HepG2 (cell line): Measurements from ENCODE around the gene SURF6. TPM values are rescaled to one million over a fixed set of nuclear protein-coding genes. Genes with fewer than 3 reads are reported as not detected.
"Not testable (repeated sequence)": the region's sequence is repeated elsewhere in the genome, so short reads cannot be mapped to it uniquely, and the experiment has no call there.

Source experiments
- ATAC-seq: fragments of 200-7000 bp; cut with Tn5 transposase; 3 replicates; pipeline ENCODE4 v1.9.1; 2020; ENCODE audit warnings: mild to moderate bottlenecking, moderate library complexity
- BruUV-seq: library from RNA; stranded (reverse); fragments of 400-500 nt; replicated peaks from 2 replicates; lab custom pipeline; 2021; lab: Mats Ljungman, UMichigan
- CTCF ChIA-PET: fragments of 300-600 bp; formaldehyde crosslinking; extraction: SDS; loops from one replicate; lab custom pipeline; 2021; ENCODE audit warnings: low total read pairs, inconsistent platforms, low intra/inter-chr PET ratio; lab: Yijun Ruan, JAX
- POLR2A ChIA-PET: fragments of 350-600 bp; sonication (Branson Sonifier 250); formaldehyde crosslinking; loops from one replicate; lab custom pipeline; 2020; ENCODE audit warnings: antibody characterized with exemption, inconsistent platforms; lab: Yijun Ruan, JAX
- DNase-seq: peaks from one replicate; pipeline ENCODE4 v3.0.0-alpha.2; 2015; ENCODE audit warnings: low spot score
- FAIRE-seq: peaks from 3 replicates; lab custom pipeline; 2011; peaks lifted over from hg19 to GRCh38; lab: Jason Lieb, UNC
- H2AFZ ChIP-seq: one replicate; pipeline ENCODE4 v1.6.1; 2011; ENCODE audit warnings: low read length, inconsistent platforms
- H3K27ac ChIP-seq: fragments of 300-600 bp; 3 replicates; pipeline ENCODE4 v1.8.0; 2011; ENCODE audit warnings: mixed run types, mild to moderate bottlenecking, mixed read lengths, low read length, inconsistent platforms; ENCODE audit not compliant: insufficient read depth; ENCODE audit errors: extremely low read length
- H3K27me3 ChIP-seq, 2 experiments: fragments of 200-600 bp in 1 of 2; 2 replicates in 1 of 2; 3 replicates in 1 of 2; pipeline versions ENCODE4 v1.6.0 to v1.8.0; 2011; ENCODE audit warnings: low read length in 2 of 2, mild to moderate bottlenecking in 2 of 2, moderate library complexity in 2 of 2, inconsistent platforms in 1 of 2; ENCODE audit not compliant: insufficient read depth in 2 of 2, control insufficient read depth in 1 of 2
- H3K36me3 ChIP-seq, 2 experiments: fragments of 200-600 bp in 1 of 2; replicated peaks in 1 of 2; 2 replicates in 1 of 2; 3 replicates in 1 of 2; pipeline versions ENCODE4 v1.5.1 to v1.8.0; 2011; ENCODE audit warnings: low read length in 2 of 2, inconsistent platforms in 1 of 2; ENCODE audit not compliant: insufficient read depth in 2 of 2, control insufficient read depth in 1 of 2
- H3K4me1 ChIP-seq: 2 replicates; pipeline ENCODE4 v1.5.1; 2012; ENCODE audit warnings: low read length, inconsistent platforms; ENCODE audit not compliant: insufficient read depth
- H3K4me2 ChIP-seq: 2 replicates; pipeline ENCODE4 v1.6.0; 2011; ENCODE audit warnings: low read depth, low read length, inconsistent platforms
- H3K4me3 ChIP-seq, 3 experiments: fragments of 200-600 bp in 1 of 3; sonication (generic), shearing (Covaris generic) in 1 of 3; replicated peaks in 1 of 3; 2 replicates each; pipeline ENCODE4 v1.5.1; 2011 to 2016; ENCODE audit warnings: low read length in 3 of 3, inconsistent platforms in 2 of 3, low read depth in 2 of 3, mild to moderate bottlenecking in 2 of 3, control low read depth in 1 of 3, mixed read lengths in 1 of 3; ENCODE audit not compliant: insufficient read depth in 1 of 3
- H3K79me2 ChIP-seq: one replicate; pipeline ENCODE4 v1.6.1; 2011; ENCODE audit warnings: low read length, inconsistent platforms; ENCODE audit not compliant: insufficient read depth
- H3K9ac ChIP-seq: 2 replicates; pipeline ENCODE4 v1.6.0; 2011; ENCODE audit warnings: mild to moderate bottlenecking, low read depth, low read length, inconsistent platforms; ENCODE audit not compliant: insufficient read depth
- H3K9me3 ChIP-seq: 2 replicates; pipeline ENCODE4 v1.5.1; 2012; ENCODE audit warnings: mild to moderate bottlenecking, low read length
- H4K20me1 ChIP-seq: 2 replicates; pipeline ENCODE4 v1.6.0; 2011; ENCODE audit warnings: inconsistent platforms, mild to moderate bottlenecking, low read length, moderate library complexity; ENCODE audit not compliant: insufficient read depth
- ADNP ChIP-seq: sonication (generic); formaldehyde crosslinking; IDR thresholded peaks from 2 replicates; pipeline ENCODE4 v1.4.0; 2020; ENCODE audit warnings: missing genetic modification reagents
- HOXD1 ChIP-seq: sonication (generic); formaldehyde crosslinking; IDR thresholded peaks from 2 replicates; pipeline ENCODE4 v1.5.0; 2020; ENCODE audit warnings: missing genetic modification reagents
- NCOA1 ChIP-seq: sonication (generic); formaldehyde crosslinking; IDR thresholded peaks from 2 replicates; pipeline ENCODE4 v1.9.0; 2021; ENCODE audit warnings: missing genetic modification reagents
- SMYD3 ChIP-seq: sonication (generic); formaldehyde crosslinking; IDR thresholded peaks from 2 replicates; pipeline ENCODE4 v1.8.1; 2023; ENCODE audit warnings: mild to moderate bottlenecking, missing genetic modification reagents
- ZNF749 ChIP-seq: sonication (generic); formaldehyde crosslinking; IDR thresholded peaks from 2 replicates; pipeline ENCODE4 v1.8.0; 2022; ENCODE audit warnings: mild to moderate bottlenecking, missing genetic modification reagents, moderate library complexity, borderline replicate concordance
- ZNF780A ChIP-seq: sonication (generic); formaldehyde crosslinking; IDR thresholded peaks from 2 replicates; pipeline ENCODE4 v1.8.0; 2022; ENCODE audit warnings: mild to moderate bottlenecking, missing genetic modification reagents, moderate library complexity
- ZNF782 ChIP-seq: sonication (generic); formaldehyde crosslinking; IDR thresholded peaks from 2 replicates; pipeline ENCODE4 v1.4.0; 2020; ENCODE audit warnings: missing genetic modification reagents, mild to moderate bottlenecking, borderline replicate concordance
- whole genome bisulfite sequencing: methylation state at CpG from one replicate; pipeline ENCODE4 v1.1.6; 2017; ENCODE audit warnings: low lambda C conversion rate; 5-methylcytosine and 5-hydroxymethylcytosine counted together
- in situ Hi-C: cut with HindIII; loops from 2 replicates; pipeline ENCODE4 v1.10.0; 2017; ENCODE audit warnings: low pct_unique_long_range_greater_than_20kb; ENCODE audit not compliant: extremely low pct_ligation_motif_present
- intact Hi-C: fragments of 100-400 bp; cut with micrococcal nuclease; formaldehyde crosslinking; loops from one replicate; pipeline ENCODE4 v1.10.0; 2022; ENCODE audit not compliant: unreplicated experiment
- polyA plus RNA-seq, 8 experiments: library from polyadenylated mRNA; depleted of rRNA in 3 of 8; stranded (reverse) in 7 of 8; unstranded in 1 of 8; fragments of >200 nt; fragmentation: Illumina TruSeq in 4 of 8; extraction: Trizol in 4 of 8; gene quantifications; 2 replicates each; pipeline versions ENCODE4 v1.2.1 to v1.2.3, GENCODE V29; 2011 to 2016; ENCODE audit warnings: low read depth in 4 of 8, missing spikeins in 1 of 8, mixed read lengths in 1 of 8; ENCODE audit not compliant: insufficient read depth in 1 of 8
- total RNA-seq, 5 experiments: library from RNA; depleted of rRNA; stranded (reverse); fragments of >200 nt; fragmentation: Illumina TruSeq; extraction: Trizol; gene quantifications; 2 replicates each; pipeline ENCODE4 v1.2.3, GENCODE V29; 2016; ENCODE audit warnings: low read depth in 1 of 5
- TF ChIP-seq, protein P1 (sequence below): sonication (generic); formaldehyde crosslinking; IDR thresholded peaks from 2 replicates; pipeline ENCODE4 v1.4.0; 2020; ENCODE audit warnings: missing genetic modification reagents, borderline replicate concordance
- TF ChIP-seq, protein P2 (sequence below): IDR thresholded peaks from 2 replicates; pipeline ENCODE4 v1.6.1; 2016; ENCODE audit warnings: missing biosample characterization, missing genetic modification reagents, low read depth
- TF ChIP-seq, protein P3 (sequence below): sonication (generic); formaldehyde crosslinking; IDR thresholded peaks from 2 replicates; pipeline ENCODE4 v1.4.0; 2020; ENCODE audit warnings: missing genetic modification reagents
- TF ChIP-seq, protein P4 (sequence below): sonication (generic); formaldehyde crosslinking; IDR thresholded peaks from 2 replicates; pipeline ENCODE4 v1.5.0; 2020; ENCODE audit warnings: missing genetic modification reagents, mild to moderate bottlenecking, borderline replicate concordance

Gene SURF6
- total and polyA plus RNA-seq, 2 of the 13 experiments (the other 11 are each of a cell fraction or from before 2014, with no cell fraction given) = 5.9 to 14.7 TPM

DNA sequence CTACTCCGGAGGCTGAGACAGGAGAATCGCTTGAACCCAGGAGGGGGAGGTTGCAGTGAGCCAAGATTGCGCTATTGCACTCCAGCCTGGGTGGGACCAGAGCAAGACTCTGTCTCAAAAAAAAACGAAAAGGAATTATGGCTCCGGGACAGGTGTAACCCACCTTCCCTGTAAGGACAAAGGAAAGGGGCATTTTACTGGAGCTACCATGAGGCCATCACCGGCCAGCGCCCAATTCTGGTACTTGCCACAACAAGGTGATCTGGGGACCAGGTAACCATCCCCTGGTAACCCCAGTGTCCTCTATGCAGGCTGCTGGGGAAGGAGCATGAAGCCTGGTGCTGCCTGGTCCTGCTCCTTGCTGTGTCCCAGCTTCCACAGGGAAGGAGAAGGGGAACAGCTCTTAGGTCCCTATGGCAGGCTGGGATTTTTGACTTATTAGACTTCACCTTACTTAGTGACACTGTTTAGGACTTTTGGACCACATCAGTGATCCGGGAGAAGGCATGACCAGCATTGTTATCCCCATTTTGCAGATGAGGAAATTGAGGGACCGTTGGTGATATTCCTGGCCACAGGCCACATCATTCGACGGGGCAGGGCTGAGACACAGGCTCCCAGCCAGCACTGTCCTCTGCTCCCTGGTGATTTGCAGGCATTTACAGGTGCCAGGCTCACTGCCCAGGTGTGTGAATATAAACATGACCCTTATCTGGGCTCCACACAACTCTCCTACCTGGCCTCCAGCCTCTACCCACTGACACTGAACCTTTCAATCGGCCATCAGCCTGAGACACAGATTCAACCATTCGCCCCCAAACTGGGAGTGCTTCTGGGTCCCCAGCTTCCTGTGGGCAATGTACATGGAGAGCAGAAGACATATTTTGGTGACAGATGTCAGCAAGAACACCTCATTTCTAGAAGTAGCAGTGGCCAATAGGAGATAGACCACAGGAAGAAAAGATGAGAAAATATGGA, 34.4 kb downstream of the SURF6 start (continued):
- TF ChIP-seq, protein P1, sequence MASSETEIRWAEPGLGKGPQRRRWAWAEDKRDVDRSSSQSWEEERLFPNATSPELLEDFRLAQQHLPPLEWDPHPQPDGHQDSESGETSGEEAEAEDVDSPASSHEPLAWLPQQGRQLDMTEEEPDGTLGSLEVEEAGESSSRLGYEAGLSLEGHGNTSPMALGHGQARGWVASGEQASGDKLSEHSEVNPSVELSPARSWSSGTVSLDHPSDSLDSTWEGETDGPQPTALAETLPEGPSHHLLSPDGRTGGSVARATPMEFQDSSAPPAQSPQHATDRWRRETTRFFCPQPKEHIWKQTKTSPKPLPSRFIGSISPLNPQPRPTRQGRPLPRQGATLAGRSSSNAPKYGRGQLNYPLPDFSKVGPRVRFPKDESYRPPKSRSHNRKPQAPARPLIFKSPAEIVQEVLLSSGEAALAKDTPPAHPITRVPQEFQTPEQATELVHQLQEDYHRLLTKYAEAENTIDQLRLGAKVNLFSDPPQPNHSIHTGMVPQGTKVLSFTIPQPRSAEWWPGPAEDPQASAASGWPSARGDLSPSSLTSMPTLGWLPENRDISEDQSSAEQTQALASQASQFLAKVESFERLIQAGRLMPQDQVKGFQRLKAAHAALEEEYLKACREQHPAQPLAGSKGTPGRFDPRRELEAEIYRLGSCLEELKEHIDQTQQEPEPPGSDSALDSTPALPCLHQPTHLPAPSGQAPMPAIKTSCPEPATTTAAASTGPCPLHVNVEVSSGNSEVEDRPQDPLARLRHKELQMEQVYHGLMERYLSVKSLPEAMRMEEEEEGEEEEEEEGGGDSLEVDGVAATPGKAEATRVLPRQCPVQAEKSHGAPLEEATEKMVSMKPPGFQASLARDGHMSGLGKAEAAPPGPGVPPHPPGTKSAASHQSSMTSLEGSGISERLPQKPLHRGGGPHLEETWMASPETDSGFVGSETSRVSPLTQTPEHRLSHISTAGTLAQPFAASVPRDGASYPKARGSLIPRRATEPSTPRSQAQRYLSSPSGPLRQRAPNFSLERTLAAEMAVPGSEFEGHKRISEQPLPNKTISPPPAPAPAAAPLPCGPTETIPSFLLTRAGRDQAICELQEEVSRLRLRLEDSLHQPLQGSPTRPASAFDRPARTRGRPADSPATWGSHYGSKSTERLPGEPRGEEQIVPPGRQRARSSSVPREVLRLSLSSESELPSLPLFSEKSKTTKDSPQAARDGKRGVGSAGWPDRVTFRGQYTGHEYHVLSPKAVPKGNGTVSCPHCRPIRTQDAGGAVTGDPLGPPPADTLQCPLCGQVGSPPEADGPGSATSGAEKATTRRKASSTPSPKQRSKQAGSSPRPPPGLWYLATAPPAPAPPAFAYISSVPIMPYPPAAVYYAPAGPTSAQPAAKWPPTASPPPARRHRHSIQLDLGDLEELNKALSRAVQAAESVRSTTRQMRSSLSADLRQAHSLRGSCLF = no peak
- TF ChIP-seq ZNF749 (no peak), SMYD3 (CRISPR knock-in tag) (no peak), ADNP (CRISPR knock-in tag) (no peak), ZNF782 (no peak), HOXD1 (CRISPR knock-in tag) (no peak), NCOA1 (no peak), ZNF780A (CRISPR knock-in tag) (no peak)
- TF ChIP-seq, protein P2, sequence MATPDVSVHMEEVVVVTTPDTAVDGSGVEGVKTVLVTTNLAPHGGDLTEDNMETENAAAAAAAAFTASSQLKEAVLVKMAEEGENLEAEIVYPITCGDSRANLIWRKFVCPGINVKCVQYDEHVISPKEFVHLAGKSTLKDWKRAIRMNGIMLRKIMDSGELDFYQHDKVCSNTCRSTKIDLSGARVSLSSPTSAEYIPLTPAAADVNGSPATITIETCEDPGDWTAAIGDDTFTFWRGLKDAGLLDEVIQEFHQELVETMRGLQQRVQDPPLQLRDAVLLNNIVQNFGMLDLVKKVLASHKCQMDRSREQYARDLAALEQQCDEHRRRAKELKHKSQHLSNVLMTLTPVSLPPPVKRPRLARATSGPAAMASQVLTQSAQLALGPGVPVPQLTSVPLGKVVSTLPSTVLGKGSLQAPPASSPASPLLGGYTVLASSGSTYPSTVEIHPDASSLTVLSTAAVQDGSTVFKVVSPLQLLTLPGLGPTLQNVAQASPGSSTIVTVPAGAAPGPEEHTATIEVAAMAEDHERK (CRISPR knock-in tag) = no peak
- TF ChIP-seq, protein P3, sequence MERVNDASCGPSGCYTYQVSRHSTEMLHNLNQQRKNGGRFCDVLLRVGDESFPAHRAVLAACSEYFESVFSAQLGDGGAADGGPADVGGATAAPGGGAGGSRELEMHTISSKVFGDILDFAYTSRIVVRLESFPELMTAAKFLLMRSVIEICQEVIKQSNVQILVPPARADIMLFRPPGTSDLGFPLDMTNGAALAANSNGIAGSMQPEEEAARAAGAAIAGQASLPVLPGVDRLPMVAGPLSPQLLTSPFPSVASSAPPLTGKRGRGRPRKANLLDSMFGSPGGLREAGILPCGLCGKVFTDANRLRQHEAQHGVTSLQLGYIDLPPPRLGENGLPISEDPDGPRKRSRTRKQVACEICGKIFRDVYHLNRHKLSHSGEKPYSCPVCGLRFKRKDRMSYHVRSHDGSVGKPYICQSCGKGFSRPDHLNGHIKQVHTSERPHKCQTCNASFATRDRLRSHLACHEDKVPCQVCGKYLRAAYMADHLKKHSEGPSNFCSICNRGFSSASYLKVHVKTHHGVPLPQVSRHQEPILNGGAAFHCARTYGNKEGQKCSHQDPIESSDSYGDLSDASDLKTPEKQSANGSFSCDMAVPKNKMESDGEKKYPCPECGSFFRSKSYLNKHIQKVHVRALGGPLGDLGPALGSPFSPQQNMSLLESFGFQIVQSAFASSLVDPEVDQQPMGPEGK (CRISPR knock-in tag) = no peak
- TF ChIP-seq, protein P4, sequence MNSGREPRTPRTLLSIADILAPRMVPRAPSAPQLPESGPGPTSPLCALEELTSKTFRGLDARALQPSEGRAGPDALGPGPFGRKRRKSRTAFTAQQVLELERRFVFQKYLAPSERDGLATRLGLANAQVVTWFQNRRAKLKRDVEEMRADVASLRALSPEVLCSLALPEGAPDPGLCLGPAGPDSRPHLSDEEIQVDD (CRISPR knock-in tag) = no peak

GRCh38 chr9:133299996-133300395, 36.0 kb downstream of the SURF6 start:
- H4K20me1 ChIP-seq, H3K4me3 ChIP-seq, H3K79me2 ChIP-seq, intact Hi-C loops, H3K4me1 ChIP-seq, in situ Hi-C loops, H3K9me3 ChIP-seq, ATAC-seq, DNase-seq, H2AFZ ChIP-seq, POLR2A ChIA-PET, H3K4me2 ChIP-seq, H3K9ac ChIP-seq, H3K36me3 ChIP-seq, H3K27ac ChIP-seq, BruUV-seq, FAIRE-seq, CTCF ChIA-PET: not testable (repeated sequence)
- 19% methylated on average over 13 of the region's 16 CpGs for WGBS
- H3K27me3 ChIP-seq = peaks cover 1 to 16% of the 10 kb centered on the region in 2 experiments; a peak in 2 of 5 replicates
